Stimulated activated CD8-positive, alpha-beta memory T cell treated with anti-CD3 and anti-CD28 coated beads, Interleukin-2, amount 100 ng/mL, for 48 hours (primary cell): ENCODE results near the gene UGT1A9.
A peak's percentile ranks its signal among the peaks of the same experiment; 100 is the strongest.

Source experiments
- DNase-seq, 2 donors: peaks; one replicate each; pipeline ENCODE4 v3.0.0-alpha.2; 2020; ENCODE audit warnings: low read depth in 2 of 2

UGT1A9 gene

DNA sequence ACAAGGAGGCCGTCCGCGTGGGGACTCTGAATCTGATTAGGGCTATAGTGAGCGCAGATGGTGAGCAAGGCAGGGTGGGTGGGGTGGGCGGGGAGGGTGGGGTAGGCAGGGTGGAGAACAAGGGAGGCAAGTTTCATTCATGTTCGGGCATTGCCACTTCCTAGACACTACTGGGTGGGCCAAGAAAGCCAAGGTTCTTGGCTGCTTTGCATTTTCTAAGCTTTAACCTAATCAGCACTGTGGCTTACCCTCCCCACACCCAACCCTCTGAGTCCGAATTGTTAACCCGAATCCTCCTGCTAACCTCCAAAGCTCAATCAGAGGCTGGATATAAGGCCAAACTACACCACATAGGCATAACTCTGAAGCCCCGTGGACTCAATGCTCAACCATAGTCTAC is 124.6 kb downstream of the UGT1A9 start:
- no peak for DNase-seq

- DNase-seq: no peak
Measured at GRCh38 chr2:233798335-233799086, 126.8 kb downstream of the UGT1A9 start.

- DNase-seq: no peak
Measured at GRCh38 chr2:233799087-233799665, 127.5 kb downstream of the UGT1A9 start.

GRCh38 chr2:233799716-233800115 is 128.0 kb downstream of the UGT1A9 start:
- DNase-seq: no peak

GRCh38 chr2:233800208-233800607 is 128.5 kb downstream of the UGT1A9 start:
- no peak for DNase-seq

DNA sequence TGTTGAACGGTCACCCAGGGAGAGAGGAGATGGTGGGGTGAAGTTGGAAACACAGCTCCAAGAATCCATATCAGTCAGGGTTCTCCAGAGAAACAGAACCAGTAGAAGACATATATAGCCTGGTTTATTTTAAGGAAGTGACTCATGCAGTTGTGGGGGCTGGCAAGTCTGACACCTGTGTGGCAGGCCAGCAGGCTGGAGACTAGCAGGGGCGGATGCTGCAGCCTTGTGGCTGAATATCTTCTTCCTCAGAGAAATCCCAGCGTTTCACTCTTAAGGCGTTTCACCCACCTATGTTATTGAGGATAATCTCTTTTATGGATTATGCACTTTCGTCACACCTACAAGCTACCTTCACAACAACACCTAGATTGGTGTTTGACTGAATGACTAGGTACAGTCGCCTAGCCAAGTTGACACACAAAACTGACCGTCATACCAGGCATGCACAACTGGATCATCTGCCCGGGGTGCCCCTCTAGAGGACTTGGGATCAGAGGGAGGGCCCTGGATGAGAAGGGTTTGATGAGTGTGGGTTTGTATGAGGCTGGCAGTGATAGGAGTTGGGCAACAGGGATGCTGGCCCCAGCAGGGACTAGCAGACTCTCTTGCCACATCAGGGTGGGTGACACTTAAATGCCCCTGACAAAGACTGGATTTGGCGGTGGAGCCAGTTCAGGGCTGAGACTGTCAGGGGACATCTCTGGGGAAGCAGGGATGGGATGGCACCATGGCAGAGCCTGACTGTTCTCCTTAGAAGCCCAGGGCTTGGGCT is 129.8 kb downstream of the UGT1A9 start:
- peak in 1 of 2 donors; percentile 13 for DNase-seq

GRCh38 chr2:233802132-233802815 is 130.6 kb downstream of the UGT1A9 start:
- DNase-seq: no peak

GRCh38 chr2:233803292-233803911 is 131.7 kb downstream of the UGT1A9 start:
- DNase-seq: no peak

DNA sequence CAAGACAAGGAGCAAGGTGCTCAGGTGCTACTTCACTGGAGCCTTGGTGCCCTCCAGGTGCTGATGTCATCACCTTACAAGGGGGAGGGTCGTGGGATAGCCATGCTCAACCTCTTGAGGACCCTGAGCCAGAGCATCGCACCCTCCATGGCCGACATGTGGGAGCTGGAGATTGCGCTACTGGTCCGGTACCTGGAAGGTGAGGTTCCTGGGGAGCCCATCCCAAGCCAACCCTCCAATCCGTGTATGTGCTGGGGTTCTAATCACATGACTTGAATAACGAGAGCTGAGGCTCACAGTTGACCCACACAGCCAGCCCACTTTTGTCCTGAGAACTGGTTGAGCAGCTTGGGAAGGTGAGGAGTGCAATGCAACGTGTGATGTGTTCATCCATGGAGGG is 132.3 kb downstream of the UGT1A9 start:
- DNase-seq: no peak

DNA sequence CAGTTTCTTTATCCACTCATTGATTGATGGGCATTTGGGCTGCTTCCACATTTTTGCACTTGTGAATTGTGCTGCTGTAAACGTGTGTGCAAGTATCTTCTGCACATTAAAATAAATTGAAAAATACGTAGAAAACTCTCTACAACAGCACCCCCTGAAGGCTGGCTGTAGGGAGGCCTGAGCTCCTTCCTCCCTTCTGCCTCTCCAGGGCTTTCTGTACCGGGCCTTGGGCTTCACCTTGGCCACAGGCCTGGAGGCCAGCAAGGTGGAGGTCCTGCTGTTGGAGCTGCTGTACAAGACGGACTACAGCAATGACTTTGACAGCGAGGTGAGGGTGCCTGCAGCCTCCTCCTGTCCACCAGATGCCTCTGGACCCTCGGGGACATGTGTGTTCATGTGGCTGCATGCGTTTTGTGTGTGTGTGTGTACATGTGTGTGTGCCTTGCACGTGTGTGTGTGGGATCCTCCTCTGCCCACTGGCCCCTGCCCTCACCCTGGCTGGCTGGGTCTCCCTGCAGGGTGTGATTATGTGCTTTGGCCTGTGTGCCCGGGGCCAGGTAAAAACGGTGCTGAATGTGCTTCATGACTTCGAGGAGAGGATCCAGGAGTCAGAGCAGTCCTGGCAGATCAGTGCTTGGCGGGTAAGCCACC is 135.6 kb downstream of the UGT1A9 start:
- DNase-seq: no peak

- no peak for DNase-seq
Measured at GRCh38 chr2:233807966-233808935, 136.6 kb downstream of the UGT1A9 start.

DNA sequence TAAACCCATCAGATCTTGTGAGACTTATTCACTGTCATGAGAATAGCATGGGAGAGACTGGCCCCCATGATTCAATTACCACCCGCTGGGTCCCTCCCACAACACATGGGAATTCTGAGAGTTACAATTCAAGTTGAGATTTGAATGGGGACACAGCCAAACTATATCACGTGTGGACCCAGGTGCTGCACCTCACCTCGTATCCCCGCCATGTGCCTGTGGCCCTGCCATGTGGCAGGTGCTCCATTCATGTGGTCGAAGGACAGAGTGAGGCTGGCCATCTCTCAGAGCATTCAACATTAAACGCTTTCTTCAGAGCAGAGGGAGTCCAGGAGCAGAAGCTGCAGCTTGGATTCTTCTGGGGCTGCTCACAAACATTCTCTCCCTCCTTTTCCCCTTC is 138.7 kb downstream of the UGT1A9 start:
- no peak for DNase-seq

DNA sequence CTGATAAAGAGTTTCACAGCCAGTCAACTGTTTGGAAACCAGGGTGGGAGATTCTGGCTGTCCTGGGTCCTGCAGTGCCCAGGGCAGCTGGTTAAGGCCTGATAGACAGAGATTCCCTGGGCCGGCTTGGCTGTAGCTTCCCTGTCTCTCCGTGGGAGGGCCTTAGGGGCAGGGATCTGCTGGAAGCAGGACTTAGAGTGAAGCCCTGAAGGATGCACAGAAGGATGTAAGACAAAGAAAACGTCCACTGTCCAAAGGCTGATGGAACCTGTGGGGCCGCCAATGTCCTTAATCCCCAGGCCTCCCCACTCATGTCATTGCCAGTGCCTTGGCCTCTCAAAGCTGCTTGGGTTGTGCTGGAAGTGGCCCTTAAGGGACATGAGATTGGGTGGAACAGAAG is 139.4 kb downstream of the UGT1A9 start:
- no peak for DNase-seq

DNA sequence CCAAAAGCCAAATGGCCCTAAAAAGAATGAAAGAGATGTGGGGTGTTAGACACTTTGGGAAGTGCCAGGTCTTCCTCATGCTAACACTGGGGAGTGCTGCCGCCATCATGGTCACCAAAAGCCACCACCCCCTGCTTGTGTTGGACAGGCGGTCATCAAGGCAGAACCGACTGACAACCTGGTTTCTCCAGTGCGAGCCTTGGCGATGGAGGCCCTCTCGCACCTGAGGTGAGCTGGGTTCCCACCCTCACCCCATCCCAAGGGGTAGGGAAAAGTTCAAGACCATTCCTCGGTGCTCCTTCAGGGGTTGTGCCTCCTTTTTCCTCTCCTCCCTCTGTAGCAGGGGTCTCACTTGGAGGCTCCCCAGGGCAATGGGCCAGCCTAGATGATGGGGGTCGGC is 140.0 kb downstream of the UGT1A9 start:
- DNase-seq: no peak

DNA sequence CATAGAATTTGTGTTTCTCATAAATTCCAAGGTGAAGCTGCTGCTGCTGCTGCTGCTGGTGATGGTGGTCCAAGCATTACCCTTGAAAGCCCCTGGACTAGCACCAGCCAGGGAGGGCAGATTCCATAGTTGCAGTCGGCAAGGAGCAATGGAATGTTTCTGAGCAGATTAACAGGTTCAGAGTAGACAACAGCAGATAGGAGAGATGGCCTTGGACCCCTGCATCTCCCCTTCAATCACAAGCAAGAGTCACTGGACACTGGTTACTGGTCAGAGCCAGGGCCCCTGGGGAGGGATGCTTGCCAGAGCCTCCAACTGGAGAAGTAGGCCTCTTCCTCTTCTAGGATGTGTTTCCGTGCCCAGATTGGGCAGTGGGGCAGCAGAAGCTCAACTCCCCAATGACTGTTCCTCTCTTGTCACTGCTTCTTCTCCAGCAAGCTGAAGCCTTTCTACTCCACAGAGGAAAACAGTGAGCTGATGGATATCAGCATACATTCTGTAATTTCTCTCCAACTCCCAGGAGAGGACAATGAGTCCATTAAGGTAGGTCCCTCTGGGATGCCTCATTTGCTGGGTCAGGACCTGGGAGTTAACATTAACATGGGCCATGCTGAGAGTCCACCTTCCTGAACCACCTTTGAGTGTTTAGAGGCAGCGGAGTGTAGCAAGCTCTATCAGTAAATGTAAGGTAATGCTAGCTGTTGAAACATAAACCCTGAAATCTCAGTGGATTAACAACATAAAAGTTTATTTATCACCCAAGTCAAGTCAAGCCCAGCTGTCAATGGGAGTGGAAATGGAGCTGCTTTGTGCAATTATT is 141.7 kb downstream of the UGT1A9 start:
- no peak for DNase-seq

- no peak for DNase-seq
Measured at GRCh38 chr2:233814056-233814835, 142.5 kb downstream of the UGT1A9 start.

DNA sequence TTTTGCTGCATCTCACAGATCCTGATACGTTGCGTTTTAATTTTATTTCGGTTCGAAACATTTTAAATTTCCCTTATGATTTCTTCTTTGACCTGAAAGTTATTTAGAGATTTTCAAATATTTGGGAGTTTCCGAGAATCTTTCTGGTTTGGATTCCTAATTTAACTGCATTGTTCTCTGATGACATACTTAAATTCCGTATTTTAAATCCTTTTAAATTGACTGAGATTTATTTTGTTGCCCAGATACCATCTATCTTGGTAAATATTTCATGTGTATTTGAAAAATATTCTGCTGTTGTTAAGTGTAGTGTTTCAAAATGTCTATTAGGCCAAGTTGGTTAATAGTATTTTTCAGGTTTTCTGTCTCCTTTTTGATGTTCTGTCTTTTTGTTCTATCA is 144.2 kb downstream of the UGT1A9 start:
- no peak for DNase-seq

DNA sequence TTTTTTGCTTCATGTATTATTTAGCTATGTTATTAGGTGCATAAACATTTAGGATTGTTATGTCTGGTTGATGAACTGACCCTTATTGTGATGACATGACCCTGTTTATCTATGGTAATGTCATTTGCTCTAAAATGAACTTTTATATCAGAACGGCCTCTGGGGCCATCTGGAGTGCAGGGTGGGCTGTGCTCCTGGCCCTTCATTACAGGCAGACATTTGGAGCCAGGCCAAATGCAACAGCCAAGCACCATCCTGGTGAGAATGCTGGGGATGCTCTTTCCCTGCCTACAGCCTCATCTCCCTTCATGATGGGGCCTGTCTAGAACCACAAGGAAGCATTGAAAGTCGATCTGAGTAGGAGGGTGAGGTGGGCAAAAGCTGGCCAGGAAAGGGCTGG is 144.6 kb downstream of the UGT1A9 start:
- DNase-seq: no peak
